K562 (cell line): ENCODE data around the gene IL5.

Source experiments
- ADNP ChIP-seq: fragments of 200-800 bp; sonication (Bioruptor generic); IDR thresholded peaks from 2 replicates; pipeline ENCODE4 v1.6.1; 2016; ENCODE audit warnings: missing genetic modification characterization, missing compliant biosample characterization
- CEBPG ChIP-seq, 3 experiments: fragments of 200-800 bp in 1 of 3; sonication (Bioruptor generic) in 1 of 3; sonication (generic) in 1 of 3; formaldehyde crosslinking in 1 of 3; IDR thresholded peaks in 2 of 3; conservative IDR thresholded peaks in 1 of 3; 2 replicates each; pipeline versions ENCODE4 v1.6.1 to v1.8.0; 2016 to 2022; ENCODE audit warnings: missing compliant biosample characterization in 2 of 3, missing genetic modification characterization in 2 of 3, mild to moderate bottlenecking in 1 of 3, missing genetic modification reagents in 1 of 3
- EP300 ChIP-seq: IDR thresholded peaks from 2 replicates; pipeline ENCODE4 v1.6.1; 2012; ENCODE audit warnings: low read length, improper control_type of control experiment
- NFATC3 ChIP-seq: fragments of 450-650 bp; IDR thresholded peaks from 2 replicates; pipeline ENCODE4 v1.6.1; 2017; ENCODE audit warnings: mild to moderate bottlenecking
- NR1H2 ChIP-seq: sonication (generic); formaldehyde crosslinking; IDR thresholded peaks from 2 replicates; pipeline ENCODE4 v1.4.0; 2020; ENCODE audit warnings: mild to moderate bottlenecking, missing genetic modification reagents
- RBBP5 ChIP-seq: fragments of 200-600 bp; sonication (generic); IDR thresholded peaks from 2 replicates; pipeline ENCODE4 v1.6.1; 2012; ENCODE audit warnings: borderline replicate concordance, mild to moderate bottlenecking, low read length, control low read depth, inconsistent platforms; ENCODE audit not compliant: insufficient read depth, poor library complexity, severe bottlenecking
- TAF1 ChIP-seq: IDR thresholded peaks from 2 replicates; pipeline ENCODE4 v1.6.1; 2011; ENCODE audit warnings: mild to moderate bottlenecking, low read length, moderate library complexity; ENCODE audit not compliant: insufficient read depth, control insufficient read depth, severe bottlenecking; ENCODE audit errors: extremely low read depth
- ZNF121 ChIP-seq: sonication (generic); formaldehyde crosslinking; conservative IDR thresholded peaks from 2 replicates; pipeline ENCODE4 v1.8.0; 2022; ENCODE audit warnings: missing genetic modification reagents
- TF ChIP-seq, protein P1 (sequence below): fragments of 450-650 bp; formaldehyde crosslinking; IDR thresholded peaks from 2 replicates; pipeline ENCODE4 v1.4.0; 2020; ENCODE audit warnings: mild to moderate bottlenecking, mixed read lengths
- TF ChIP-seq, protein P2 (sequence below), 3 experiments: IDR thresholded peaks in 2 of 3; conservative IDR thresholded peaks in 1 of 3; 2 replicates each; pipeline ENCODE4 v1.5.1; 2011 to 2012; ENCODE audit warnings: low read length in 3 of 3, mild to moderate bottlenecking in 3 of 3, control low read depth in 2 of 3, improper control_type of control experiment in 1 of 3, inconsistent platforms in 1 of 3, low read depth in 1 of 3, mixed read lengths in 1 of 3, moderate library complexity in 1 of 3; ENCODE audit not compliant: insufficient read depth in 2 of 3

DNA sequence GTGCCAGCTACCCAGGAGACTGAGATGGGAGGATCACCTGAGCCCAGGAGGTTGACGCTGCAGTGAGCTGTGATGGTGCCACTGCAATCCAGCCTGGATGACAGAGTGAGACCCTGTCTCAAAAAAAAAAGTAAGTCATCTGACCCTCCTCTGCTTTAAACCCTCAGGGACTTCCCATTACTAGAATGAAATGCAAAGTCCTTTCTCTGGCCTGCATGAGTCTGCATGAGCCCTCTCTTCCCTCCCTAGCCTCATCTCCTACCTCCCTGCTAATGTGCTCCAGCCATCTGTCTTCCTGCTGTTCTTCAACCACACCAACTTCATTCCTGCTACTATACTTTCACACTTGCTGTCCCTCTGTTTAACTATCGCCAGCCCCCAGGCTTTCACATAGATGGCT lies 15.3 kb downstream of the IL5 start:
- TF ChIP-seq RBBP5 (no peak), EP300 (no peak), TAF1 (no peak), CEBPG (CRISPR knock-in tag; IDR thresholded peaks at IDR 0.05) (no peak), CEBPG (tag; conservative IDR thresholded peaks at IDR 0.05 in 1 of 2, IDR thresholded peaks at IDR 0.05 in 1 of 2) (no peak), NFATC3 (no peak), ZNF121 (CRISPR knock-in tag) (no peak), ADNP (tag) (no peak), NR1H2 (no peak)
- TF ChIP-seq, protein P1, sequence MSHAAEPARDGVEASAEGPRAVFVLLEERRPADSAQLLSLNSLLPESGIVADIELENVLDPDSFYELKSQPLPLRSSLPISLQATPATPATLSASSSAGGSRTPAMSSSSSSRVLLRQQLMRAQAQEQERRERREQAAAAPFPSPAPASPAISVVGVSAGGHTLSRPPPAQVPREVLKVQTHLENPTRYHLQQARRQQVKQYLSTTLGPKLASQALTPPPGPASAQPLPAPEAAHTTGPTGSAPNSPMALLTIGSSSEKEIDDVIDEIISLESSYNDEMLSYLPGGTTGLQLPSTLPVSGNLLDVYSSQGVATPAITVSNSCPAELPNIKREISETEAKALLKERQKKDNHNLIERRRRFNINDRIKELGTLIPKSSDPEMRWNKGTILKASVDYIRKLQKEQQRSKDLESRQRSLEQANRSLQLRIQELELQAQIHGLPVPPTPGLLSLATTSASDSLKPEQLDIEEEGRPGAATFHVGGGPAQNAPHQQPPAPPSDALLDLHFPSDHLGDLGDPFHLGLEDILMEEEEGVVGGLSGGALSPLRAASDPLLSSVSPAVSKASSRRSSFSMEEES (CRISPR knock-in tag): no peak
- TF ChIP-seq, protein P2, sequence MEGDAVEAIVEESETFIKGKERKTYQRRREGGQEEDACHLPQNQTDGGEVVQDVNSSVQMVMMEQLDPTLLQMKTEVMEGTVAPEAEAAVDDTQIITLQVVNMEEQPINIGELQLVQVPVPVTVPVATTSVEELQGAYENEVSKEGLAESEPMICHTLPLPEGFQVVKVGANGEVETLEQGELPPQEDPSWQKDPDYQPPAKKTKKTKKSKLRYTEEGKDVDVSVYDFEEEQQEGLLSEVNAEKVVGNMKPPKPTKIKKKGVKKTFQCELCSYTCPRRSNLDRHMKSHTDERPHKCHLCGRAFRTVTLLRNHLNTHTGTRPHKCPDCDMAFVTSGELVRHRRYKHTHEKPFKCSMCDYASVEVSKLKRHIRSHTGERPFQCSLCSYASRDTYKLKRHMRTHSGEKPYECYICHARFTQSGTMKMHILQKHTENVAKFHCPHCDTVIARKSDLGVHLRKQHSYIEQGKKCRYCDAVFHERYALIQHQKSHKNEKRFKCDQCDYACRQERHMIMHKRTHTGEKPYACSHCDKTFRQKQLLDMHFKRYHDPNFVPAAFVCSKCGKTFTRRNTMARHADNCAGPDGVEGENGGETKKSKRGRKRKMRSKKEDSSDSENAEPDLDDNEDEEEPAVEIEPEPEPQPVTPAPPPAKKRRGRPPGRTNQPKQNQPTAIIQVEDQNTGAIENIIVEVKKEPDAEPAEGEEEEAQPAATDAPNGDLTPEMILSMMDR (IDR thresholded peaks at IDR 0.05 in 2 of 3, conservative IDR thresholded peaks at IDR 0.05 in 1 of 3; ENCODE audit: insufficient read depth in 2 of 3, low read depth in 1 of 3, low read length in 3 of 3): no peak
